A549 (cell line): ENCODE data around the gene MEGF6. TPM values are rescaled to one million over a fixed set of nuclear protein-coding genes. Genes with fewer than 3 reads are reported as not detected.

Experiments
- ATAC-seq, 2 experiments: fragments of 200-7000 bp in 1 of 2; fragments of >200 bp in 1 of 2; cut with Nextera tagmentation in 1 of 2; cut with Tn5 transposase in 1 of 2; 3 replicates each; pipeline versions ENCODE4 v1.8.0 to v1.9.1; 2018 to 2020; ENCODE audit warnings: mild to moderate bottlenecking in 1 of 2, moderate library complexity in 1 of 2
- CTCF ChIA-PET: fragments of 300-600 bp; sonication (Branson Sonifier 250); formaldehyde crosslinking; extraction: SDS; loops from one replicate; lab custom pipeline; 2021; ENCODE audit warnings: antibody characterized with exemption, inconsistent platforms; lab: Yijun Ruan, JAX
- POLR2A ChIA-PET: fragments of 350-600 bp; formaldehyde crosslinking; extraction: SDS; loops from one replicate; lab custom pipeline; 2021; ENCODE audit warnings: antibody characterized with exemption, inconsistent platforms; lab: Yijun Ruan, JAX
- DNase-seq, 2 experiments: peaks; one replicate each; pipeline versions ENCODE4 v3.0.0 to v3.0.0-alpha.2; 2011 to 2016; ENCODE audit warnings: low read depth in 1 of 2, low spot score in 1 of 2
- FAIRE-seq: peaks from 2 replicates; lab custom pipeline; 2011; peaks lifted over from hg19 to GRCh38; lab: Jason Lieb, UNC
- H3K27ac ChIP-seq, 2 experiments: fragments of >200 bp; sonication (Bioruptor Twin); formaldehyde crosslinking; 3 replicates each; pipeline ENCODE4 v1.5.1; 2016 to 2017
- H3K4me1 ChIP-seq: fragments of >200 bp; sonication (Bioruptor Twin); formaldehyde crosslinking; 3 replicates; pipeline ENCODE4 v1.6.1; 2016
- H3K4me2 ChIP-seq: fragments of >200 bp; sonication (Bioruptor Twin); formaldehyde crosslinking; 3 replicates; pipeline ENCODE4 v1.6.1; 2016
- H3K4me3 ChIP-seq: fragments of >200 bp; sonication (Bioruptor Twin); formaldehyde crosslinking; 3 replicates; pipeline ENCODE4 v1.5.1; 2016
- H3K9me3 ChIP-seq: fragments of >200 bp; sonication (Bioruptor Twin); formaldehyde crosslinking; 3 replicates; pipeline ENCODE4 v1.6.1; 2016
- BCL3 ChIP-seq: fragments of >200 bp; sonication (Bioruptor Twin); formaldehyde crosslinking; IDR thresholded peaks from 3 replicates; pipeline ENCODE4 v1.6.1; 2016
- BHLHE40 ChIP-seq: IDR thresholded peaks from 2 replicates; pipeline ENCODE4 v1.6.1; 2012; ENCODE audit warnings: low read depth, low read length, inconsistent platforms
- CBX2 ChIP-seq: fragments of 200-600 bp; sonication (generic); IDR thresholded peaks from 2 replicates; pipeline ENCODE4 v1.6.1; 2016; ENCODE audit warnings: low read depth, mild to moderate bottlenecking, borderline replicate concordance
- CBX8 ChIP-seq: fragments of 200-600 bp; sonication (generic); IDR thresholded peaks from 2 replicates; pipeline ENCODE4 v1.6.1; 2016
- CHD2 ChIP-seq: fragments of 150-350 bp; IDR thresholded peaks from 2 replicates; pipeline ENCODE4 v1.6.1; 2014; ENCODE audit warnings: low read length; ENCODE audit not compliant: partially characterized antibody
- CHD4 ChIP-seq: fragments of 200-600 bp; sonication (generic); IDR thresholded peaks from 2 replicates; pipeline ENCODE4 v1.6.1; 2016; ENCODE audit warnings: antibody characterized with exemption, mild to moderate bottlenecking, borderline replicate concordance
- CTCF ChIP-seq: fragments of >200 bp; sonication (Bioruptor Twin); formaldehyde crosslinking; IDR thresholded peaks from 3 replicates; pipeline ENCODE4 v1.5.1; 2016
- EHF ChIP-seq: fragments of 250-450 bp; sonication (Bioruptor Pico); IDR thresholded peaks from 2 replicates; pipeline ENCODE4 v1.5.0; 2020; ENCODE audit warnings: mild to moderate bottlenecking
- EHMT2 ChIP-seq: fragments of 200-600 bp; sonication (generic); IDR thresholded peaks from 2 replicates; pipeline ENCODE4 v1.6.1; 2016; ENCODE audit warnings: antibody characterized with exemption, low read depth, mild to moderate bottlenecking, moderate library complexity
- ELK1 ChIP-seq: fragments of 150-350 bp; IDR thresholded peaks from 2 replicates; pipeline ENCODE4 v1.6.1; 2014; ENCODE audit warnings: low read depth, mild to moderate bottlenecking, low read length
- FOSB ChIP-seq: fragments of 250-450 bp; sonication (Bioruptor Pico); IDR thresholded peaks from 2 replicates; pipeline ENCODE4 v1.5.0; 2020; ENCODE audit warnings: mild to moderate bottlenecking, moderate library complexity
- FOXS1 ChIP-seq: fragments of 250-450 bp; sonication (Bioruptor Pico); IDR thresholded peaks from 2 replicates; pipeline ENCODE4 v1.5.0; 2020; ENCODE audit warnings: mild to moderate bottlenecking, moderate library complexity
- HOXB5 ChIP-seq: fragments of 250-450 bp; sonication (Bioruptor Pico); IDR thresholded peaks from 2 replicates; pipeline ENCODE4 v1.5.0; 2020; ENCODE audit warnings: mild to moderate bottlenecking, moderate library complexity
- KDM5A ChIP-seq: fragments of 200-600 bp; sonication (generic); IDR thresholded peaks from 2 replicates; pipeline ENCODE4 v1.6.1; 2016; ENCODE audit warnings: antibody characterized with exemption, mild to moderate bottlenecking
- MAFK ChIP-seq: fragments of 450-650 bp; IDR thresholded peaks from 2 replicates; pipeline ENCODE4 v1.6.1; 2014; ENCODE audit not compliant: partially characterized antibody
- MAX ChIP-seq: IDR thresholded peaks from 2 replicates; pipeline ENCODE4 v1.6.1; 2012
- MAZ ChIP-seq: fragments of 150-350 bp; IDR thresholded peaks from 2 replicates; pipeline ENCODE4 v1.6.1; 2014; ENCODE audit warnings: antibody characterized with exemption, low read depth, low read length, borderline replicate concordance
- MYC ChIP-seq: IDR thresholded peaks from 2 replicates; pipeline ENCODE4 v1.6.1; 2012; ENCODE audit warnings: mild to moderate bottlenecking, inconsistent platforms, low read length, improper control_type of control experiment, borderline replicate concordance
- POLR2A ChIP-seq: IDR thresholded peaks from 2 replicates; pipeline ENCODE4 v1.6.1; 2012; ENCODE audit warnings: mild to moderate bottlenecking, low read length
- POLR2AphosphoS2 ChIP-seq: conservative IDR thresholded peaks from 2 replicates; pipeline ENCODE4 v1.6.1; 2012; ENCODE audit warnings: low read length, improper control_type of control experiment, inconsistent platforms
- RARB ChIP-seq: fragments of 250-450 bp; sonication (Bioruptor Pico); IDR thresholded peaks from 2 replicates; pipeline ENCODE4 v1.8.0; 2021; ENCODE audit warnings: mild to moderate bottlenecking, moderate library complexity
- SMC3 ChIP-seq: fragments of >200 bp; sonication (Bioruptor Twin); formaldehyde crosslinking; IDR thresholded peaks from 3 replicates; pipeline ENCODE4 v1.6.1; 2018; ENCODE audit warnings: inconsistent platforms
- SREBF2 ChIP-seq: fragments of 450-650 bp; IDR thresholded peaks from 2 replicates; pipeline ENCODE4 v1.6.1; 2014; ENCODE audit warnings: mild to moderate bottlenecking, moderate library complexity
- TFCP2L1 ChIP-seq: fragments of 250-450 bp; sonication (Bioruptor Pico); IDR thresholded peaks from 2 replicates; pipeline ENCODE4 v1.5.0; 2021; ENCODE audit warnings: mild to moderate bottlenecking
- ZC3H11A ChIP-seq: fragments of 450-650 bp; IDR thresholded peaks from 2 replicates; pipeline ENCODE4 v1.6.1; 2014; ENCODE audit warnings: antibody characterized with exemption, mild to moderate bottlenecking
- ZFP36 ChIP-seq: fragments of 450-650 bp; IDR thresholded peaks from 2 replicates; pipeline ENCODE4 v1.6.1; 2014; ENCODE audit warnings: borderline replicate concordance; ENCODE audit not compliant: partially characterized antibody
- ZNF302 ChIP-seq: fragments of 250-450 bp; sonication (Bioruptor Pico); IDR thresholded peaks from 2 replicates; pipeline ENCODE4 v1.9.0; 2021; ENCODE audit warnings: inconsistent platforms, mild to moderate bottlenecking, moderate library complexity
- WGBS: methylation state at CpG from one replicate; pipeline ENCODE4 v1.1.6; 2017; ENCODE audit errors: missing lambda C conversion rate; 5-methylcytosine and 5-hydroxymethylcytosine counted together
- polyA plus RNA-seq, 4 experiments: library from polyadenylated mRNA; depleted of rRNA in 3 of 4; stranded (reverse); fragments of >200 nt; fragmentation: RNase III in 1 of 4; extraction: RNeasy Plus Mini Kit Qiagen cat#74134 plus additional on column Dnase treatment in 1 of 4; gene quantifications; 2 replicates in 3 of 4; 3 replicates in 1 of 4; pipeline ENCODE4 v1.2.3, GENCODE V29; 2011 to 2017

Gene MEGF6
- polyA plus RNA-seq, 2 of the 4 experiments (the other 2 are of a cell fraction) = 0.66 to 13.7 TPM

- Histone ChIP-seq H3K4me2 (no peak overlapping the region), H3K4me3 (no peak overlapping the region), H3K27ac (no peak overlapping the region), H3K4me1 (peaks cover 28% of the 10 kb centered on the region), H3K9me3 (no peaks in the 10 kb centered on the region)
- FAIRE-seq (no peak), ATAC-seq (no peak), DNase-seq (no peak)
- TF ChIP-seq EHF (CRISPR knock-in tag) (no peak), BHLHE40 (no peak), EHMT2 (no peak), BCL3 (no peak), ZNF302 (CRISPR knock-in tag) (no peak), MAX (no peak), SMC3 (no peak), MAFK (no peak), CTCF (no peak), TFCP2L1 (CRISPR knock-in tag) (no peak), SREBF2 (no peak)
- ChIA-PET CTCF (interaction anchor here (0.6 to 4.0 kb wide), 5 partner anchors 13 to 113 kb away, joined by 3 to 13 read pairs (median 7); no protein-coding TSS in a partner anchor), POLR2A (no interaction called here)
- WGBS = no CpG with 5 or more reads among the region's 15 CpGs
Measured at GRCh38 chr1:3506041-3506440, 105.3 kb downstream of the MEGF6 start.

GRCh38 chr1:3505161-3505560 is 106.1 kb downstream of the MEGF6 start:
- POLR2A ChIA-PET = no interaction called here
- H3K4me2 ChIP-seq = no peak overlapping the region
- H3K9me3 ChIP-seq = no peaks in the 10 kb centered on the region
- ATAC-seq = no peak
- TF ChIP-seq FOXS1 (CRISPR knock-in tag) (no peak), CHD2 (no peak), MYC (no peak), CHD4 (no peak), ELK1 (no peak), ZC3H11A (no peak), POLR2A (no peak), CBX2 (no peak), EHF (CRISPR knock-in tag) (no peak), CBX8 (no peak), MAZ (no peak)
- TF ChIP-seq, all 56 proteins: peak for 0
- CTCF ChIA-PET = interaction anchor here (0.7 to 4.0 kb wide), 5 partner anchors 14 to 116 kb away, joined by 3 to 13 read pairs (median 7); no protein-coding TSS in a partner anchor
- 83% methylated on average over 11 of the region's 20 CpGs for WGBS
- no peak overlapping the region for H3K4me3 ChIP-seq
- peaks cover 27% of the 10 kb centered on the region for H3K4me1 ChIP-seq
- no peak for FAIRE-seq
- H3K27ac ChIP-seq = peak overlapping the region in 1 of 2 experiments; percentile 93; a peak in 4 of 6 replicates
- DNase-seq = no peak

- FAIRE-seq (no peak), DNase-seq (no peak), ATAC-seq (no peak)
- H3K4me2 ChIP-seq = peak overlapping the region; percentile 49
- no CpG with 5 or more reads among the region's 7 CpGs for WGBS
- no peak overlapping the region for H3K4me3 ChIP-seq
- POLR2A ChIA-PET = no interaction called here
- CTCF ChIA-PET = interaction anchor here (0.7 to 4.0 kb wide), 5 partner anchors 14 to 116 kb away, joined by 3 to 13 read pairs (median 7); no protein-coding TSS in a partner anchor
- peak overlapping the region; percentile 76 to 93 for H3K27ac ChIP-seq
- TF ChIP-seq FOSB (CRISPR knock-in tag) = no peak
- no peak for TF ChIP-seq HOXB5
- no peak for TF ChIP-seq BCL3
- TF ChIP-seq KDM5A = no peak
- no peak for TF ChIP-seq ZFP36
- TF ChIP-seq RARB (CRISPR knock-in tag) = no peak
- no peak for TF ChIP-seq POLR2AphosphoS2
- no peak for TF ChIP-seq CHD2
- H3K4me1 ChIP-seq = peaks cover 24% of the 10 kb centered on the region
- no peaks in the 10 kb centered on the region for H3K9me3 ChIP-seq
Measured at GRCh38 chr1:3504822-3505153, 106.5 kb downstream of the MEGF6 start.
